IMR-90 (cell line): ENCODE measurements around the gene CYP2C18. TPM values are rescaled to one million over a fixed set of nuclear protein-coding genes. Genes with fewer than 3 reads are reported as not detected.

Experiments used
- ATAC-seq: fragments of 200-7000 bp; cut with Tn5 transposase; 2 replicates; pipeline ENCODE4 v1.9.1; 2020; ENCODE audit warnings: low read depth, mild to moderate bottlenecking, moderate library complexity
- BruUV-seq: library from RNA; stranded (reverse); fragments of 400-500 nt; replicated peaks from 2 replicates; lab custom pipeline; 2021; lab: Mats Ljungman, UMichigan
- CTCF ChIA-PET: fragments of 300-600 bp; formaldehyde crosslinking; extraction: SDS; loops from one replicate; lab custom pipeline; 2021; ENCODE audit warnings: antibody characterized with exemption; lab: Yijun Ruan, JAX
- POLR2A ChIA-PET: fragments of 300-600 bp; sonication (Branson Sonifier 250); formaldehyde crosslinking; loops from one replicate; lab custom pipeline; 2022; ENCODE audit warnings: antibody characterized with exemption; ENCODE audit not compliant: unreplicated experiment; lab: Charles Lee
- DNase-seq: peaks from one replicate; pipeline ENCODE4 v3.0.0; 2013
- H2AFZ ChIP-seq: replicated peaks from 2 replicates; pipeline ENCODE3; 2013; ENCODE audit warnings: low read length, mild to moderate bottlenecking; ENCODE audit not compliant: poor library complexity
- H2AK5ac ChIP-seq: 2 replicates; pipeline ENCODE4 v1.6.1; 2013; ENCODE audit warnings: low read depth, low read length, inconsistent platforms
- H2AK9ac ChIP-seq: replicated peaks from 2 replicates; pipeline ENCODE3; 2013; ENCODE audit warnings: mild to moderate bottlenecking, low read depth, low read length, moderate library complexity; ENCODE audit not compliant: poor library complexity
- H2BK120ac ChIP-seq: 2 replicates; pipeline ENCODE4 v1.6.1; 2013; ENCODE audit warnings: low read depth, low read length, inconsistent platforms
- H2BK15ac ChIP-seq: 3 replicates; pipeline ENCODE4 v1.6.1; 2013; ENCODE audit warnings: low read depth, low read length, inconsistent platforms
- H2BK20ac ChIP-seq: 2 replicates; pipeline ENCODE4 v1.6.1; 2013; ENCODE audit warnings: low read depth, mild to moderate bottlenecking, inconsistent platforms, low read length, moderate library complexity
- H2BK5ac ChIP-seq: 2 replicates; pipeline ENCODE4 v1.6.1; 2013; ENCODE audit warnings: mild to moderate bottlenecking, low read depth, low read length, inconsistent platforms; ENCODE audit not compliant: poor library complexity, severe bottlenecking
- H3K14ac ChIP-seq: replicated peaks from 2 replicates; pipeline ENCODE4 v1.6.1; 2013; ENCODE audit warnings: low read depth, low read length, inconsistent platforms
- H3K18ac ChIP-seq: 2 replicates; pipeline ENCODE4 v1.6.1; 2013; ENCODE audit warnings: low read depth, low read length, control low read depth
- H3K23ac ChIP-seq: 2 replicates; pipeline ENCODE4 v1.6.1; 2013; ENCODE audit warnings: low read depth, low read length, inconsistent platforms
- H3K27ac ChIP-seq: 2 replicates; pipeline ENCODE4 v1.5.1; 2013; ENCODE audit warnings: mild to moderate bottlenecking, control low read depth, low read length; ENCODE audit not compliant: insufficient read depth
- H3K27me3 ChIP-seq: 2 replicates; pipeline ENCODE4 v1.6.1; 2013; ENCODE audit warnings: low read length; ENCODE audit not compliant: control insufficient read depth, insufficient read depth
- H3K36me3 ChIP-seq: 2 replicates; pipeline ENCODE4 v1.6.1; 2013; ENCODE audit warnings: low read length, mixed read lengths; ENCODE audit not compliant: control insufficient read depth, insufficient read depth
- H3K4ac ChIP-seq: 2 replicates; pipeline ENCODE4 v1.6.1; 2013; ENCODE audit warnings: low read depth, low read length, inconsistent platforms
- H3K4me1 ChIP-seq: 2 replicates; pipeline ENCODE4 v1.6.1; 2013; ENCODE audit warnings: low read length, mixed read lengths; ENCODE audit not compliant: control insufficient read depth, insufficient read depth
- H3K4me2 ChIP-seq: 2 replicates; pipeline ENCODE4 v1.6.1; 2013; ENCODE audit warnings: low read depth, mild to moderate bottlenecking, control low read depth, low read length, moderate library complexity
- H3K4me3 ChIP-seq: 2 replicates; pipeline ENCODE4 v1.5.1; 2013; ENCODE audit warnings: low read depth, mild to moderate bottlenecking, control low read depth, low read length, moderate library complexity; ENCODE audit not compliant: insufficient read depth
- H3K56ac ChIP-seq: 2 replicates; pipeline ENCODE4 v1.6.1; 2013; ENCODE audit warnings: low read length, inconsistent platforms; ENCODE audit not compliant: insufficient read depth; ENCODE audit errors: extremely low read depth
- H3K79me1 ChIP-seq, 2 experiments: 2 replicates each; pipeline ENCODE4 v1.6.1; 2013; ENCODE audit warnings: low read length in 2 of 2, inconsistent platforms in 1 of 2, low read depth in 1 of 2
- H3K9ac ChIP-seq: 2 replicates; pipeline ENCODE4 v1.6.1; 2013; ENCODE audit warnings: low read depth, low read length, control low read depth
- H3K9me1 ChIP-seq: 2 replicates; pipeline ENCODE4 v1.6.1; 2013; ENCODE audit warnings: low read length, inconsistent platforms; ENCODE audit not compliant: insufficient read depth
- H3K9me3 ChIP-seq: 2 replicates; pipeline ENCODE4 v1.6.1; 2013; ENCODE audit warnings: low read length; ENCODE audit not compliant: control insufficient read depth, insufficient read depth
- H4K20me1 ChIP-seq: 2 replicates; pipeline ENCODE4 v1.6.1; 2013; ENCODE audit warnings: low read length, inconsistent platforms; ENCODE audit not compliant: insufficient read depth
- H4K5ac ChIP-seq: 2 replicates; pipeline ENCODE4 v1.6.1; 2013; ENCODE audit warnings: mild to moderate bottlenecking, low read depth, low read length, control low read depth
- H4K8ac ChIP-seq, 2 experiments: 2 replicates each; pipeline ENCODE4 v1.6.1; 2013; ENCODE audit warnings: low read depth in 2 of 2, low read length in 2 of 2, control low read depth in 1 of 2, inconsistent platforms in 1 of 2
- H4K91ac ChIP-seq: 2 replicates; pipeline ENCODE4 v1.6.1; 2013; ENCODE audit warnings: low read depth, low read length, inconsistent platforms; ENCODE audit not compliant: insufficient read depth
- BHLHE40 ChIP-seq: fragments of 150-350 bp; IDR thresholded peaks from 2 replicates; pipeline ENCODE4 v1.6.1; 2016; ENCODE audit warnings: mild to moderate bottlenecking, low read depth, low read length
- CEBPB ChIP-seq: IDR thresholded peaks from 2 replicates; pipeline ENCODE4 v1.6.1; 2012; ENCODE audit warnings: low read depth, low read length, improper control_type of control experiment
- CHD1 ChIP-seq: IDR thresholded peaks from 2 replicates; pipeline ENCODE4 v1.6.1; 2012; ENCODE audit warnings: low read depth, low read length, improper control_type of control experiment
- CTCF ChIP-seq: conservative IDR thresholded peaks from 2 replicates; pipeline ENCODE4 v1.5.1; 2012; ENCODE audit warnings: mild to moderate bottlenecking, low read depth, low read length, improper control_type of control experiment
- ELK1 ChIP-seq: fragments of 150-350 bp; IDR thresholded peaks from 2 replicates; pipeline ENCODE4 v1.6.1; 2016; ENCODE audit warnings: low read depth, mild to moderate bottlenecking, low read length, moderate library complexity, borderline replicate concordance
- FOS ChIP-seq: fragments of 150-350 bp; IDR thresholded peaks from 2 replicates; pipeline ENCODE4 v1.6.1; 2016; ENCODE audit warnings: low read depth, low read length
- MAFK ChIP-seq: IDR thresholded peaks from 2 replicates; pipeline ENCODE4 v1.6.1; 2012; ENCODE audit warnings: low read depth, low read length, improper control_type of control experiment
- MAZ ChIP-seq: IDR thresholded peaks from 2 replicates; pipeline ENCODE4 v1.6.1; 2012; ENCODE audit warnings: low read depth, mild to moderate bottlenecking, low read length, improper control_type of control experiment, moderate library complexity, borderline replicate concordance
- NFE2L2 ChIP-seq: fragments of 150-350 bp; IDR thresholded peaks from 2 replicates; pipeline ENCODE4 v1.6.1; 2016; ENCODE audit warnings: low read depth, mild to moderate bottlenecking, low read length
- POLR2A ChIP-seq: IDR thresholded peaks from 2 replicates; pipeline ENCODE4 v1.6.1; 2012; ENCODE audit warnings: mild to moderate bottlenecking, low read depth, low read length
- RCOR1 ChIP-seq: IDR thresholded peaks from 2 replicates; pipeline ENCODE4 v1.6.1; 2012; ENCODE audit warnings: mild to moderate bottlenecking, low read length, improper control_type of control experiment; ENCODE audit not compliant: insufficient replicate concordance
- RFX5 ChIP-seq: IDR thresholded peaks from 2 replicates; pipeline ENCODE4 v1.8.0; 2012; ENCODE audit warnings: low read depth, mild to moderate bottlenecking, low read length, moderate library complexity
- SMC3 ChIP-seq: fragments of 150-350 bp; IDR thresholded peaks from 2 replicates; pipeline ENCODE4 v1.6.1; 2016; ENCODE audit warnings: low read depth, mild to moderate bottlenecking, antibody characterized with exemption, low read length, moderate library complexity
- USF2 ChIP-seq: fragments of 150-350 bp; IDR thresholded peaks from 2 replicates; pipeline ENCODE4 v1.6.1; 2017; ENCODE audit warnings: mild to moderate bottlenecking, antibody characterized with exemption, low read length, low read depth
- dilution Hi-C: fragments of 300-500 bp; cut with HindIII; formaldehyde crosslinking; loops from one replicate; pipeline ENCODE4 v1.14.3; 2018; ENCODE audit warnings: low sequenced_read_pairs; ENCODE audit not compliant: unreplicated experiment
- in situ Hi-C: fragments of 300-500 bp; cut with MboI; formaldehyde crosslinking; loops from 3 replicates; pipeline ENCODE4 v1.14.3; 2019; ENCODE audit warnings: low sequenced_read_pairs, inconsistent platforms, mixed read lengths
- intact Hi-C: fragments of 100-400 bp; cut with micrococcal nuclease; formaldehyde crosslinking; loops from 2 replicates; pipeline ENCODE4 v1.10.0; 2022
- polyA plus RNA-seq, 3 experiments: library from polyadenylated mRNA; depleted of rRNA; stranded (reverse); fragments of >200 nt; gene quantifications; 2 replicates each; pipeline ENCODE4 v1.2.3, GENCODE V29; 2012; ENCODE audit warnings: low replicate concordance in 1 of 3
- total RNA-seq: library from RNA; depleted of rRNA; stranded (reverse); fragments of >200 nt; gene quantifications from 2 replicates; pipeline ENCODE4 v1.2.3, GENCODE V29; 2012

The CYP2C18 gene
- total and polyA plus RNA-seq, 2 of the 4 experiments (the other 2 are of a cell fraction): not detected

- Histone ChIP-seq H3K27me3 (no peaks in the 10 kb centered on the region), H2BK20ac (no peak overlapping the region), H2BK5ac (no peak overlapping the region), H4K91ac (no peak overlapping the region), H3K9me3 (no peaks in the 10 kb centered on the region; the same call in 1 of the 2 replicates), H2BK120ac (no peak overlapping the region), H4K20me1 (no peaks in the 10 kb centered on the region), H3K56ac (no peak overlapping the region), H3K4me3 (no peak overlapping the region), H3K4me1 (no peaks in the 10 kb centered on the region), H3K27ac (no peak overlapping the region), H4K5ac (no peak overlapping the region), H3K4ac (no peak overlapping the region), H3K9me1 (no peaks in the 10 kb centered on the region), H2AK9ac (no peak overlapping the region), H3K14ac (no peak overlapping the region), H3K23ac (no peak overlapping the region), H3K36me3 (no peaks in the 10 kb centered on the region), H4K8ac (no peak overlapping the region), H2BK15ac (no peak overlapping the region), H3K18ac (no peak overlapping the region), H2AK5ac (no peak overlapping the region), H3K79me1 (no peaks in the 10 kb centered on the region), H3K9ac (no peak overlapping the region), H3K4me2 (no peak overlapping the region), H2AFZ (no peak overlapping the region)
- in situ Hi-C loops (no loop called here), dilution Hi-C loops (no loop called here), intact Hi-C loops (no loop called here)
- ATAC-seq (no peak), DNase-seq (no peak)
- BruUV-seq: no TSS peak
- CTCF ChIA-PET: no interaction called here
- TF ChIP-seq BHLHE40: no peak
- TF ChIP-seq CTCF: no peak
- TF ChIP-seq SMC3: no peak
- TF ChIP-seq NFE2L2: no peak
- no peak for TF ChIP-seq CEBPB
- no peak for TF ChIP-seq USF2
- TF ChIP-seq ELK1: no peak
- TF ChIP-seq MAZ: no peak
- TF ChIP-seq CHD1: no peak
- no peak for TF ChIP-seq POLR2A
- no peak for TF ChIP-seq FOS
- TF ChIP-seq RFX5: no peak
- TF ChIP-seq RCOR1: no peak
- TF ChIP-seq MAFK: no peak
- POLR2A ChIA-PET: no interaction called here
Observed at GRCh38 chr10:94710578-94710977, 27.0 kb downstream of the CYP2C18 start.
